ENCODE data around the gene CPVL.

Gene CPVL

GRCh38 chr7:29007127-29007526 lies 139.2 kb downstream of the CPVL start:
- DNase-seq: no peak

- DNase-seq: no peak
Observed at GRCh38 chr7:29005829-29006228, 140.5 kb downstream of the CPVL start.

- no peak for DNase-seq
Observed at GRCh38 chr7:29005406-29005805, 140.9 kb downstream of the CPVL start.

DNA sequence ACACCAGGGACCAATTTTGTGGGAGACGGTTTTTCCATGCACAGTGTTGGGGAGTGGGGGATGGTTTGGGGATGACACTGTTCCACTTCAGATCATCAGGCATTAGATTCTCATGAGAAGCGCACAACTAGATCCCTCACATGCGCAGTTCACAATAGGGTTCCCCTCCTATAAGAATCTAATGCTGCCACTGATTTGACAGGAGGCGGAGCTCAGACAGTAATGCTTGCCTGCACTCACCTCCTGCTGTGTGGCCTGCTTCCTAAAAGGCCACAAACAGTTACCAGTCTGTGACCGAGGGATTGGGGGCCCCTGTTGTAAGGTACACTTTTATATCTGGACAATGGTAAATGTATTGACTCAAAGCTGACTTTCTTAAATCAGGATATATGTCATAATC lies 142.6 kb downstream of the CPVL start:
- DNase-seq: no peak

- no peak for DNase-seq
Observed at GRCh38 chr7:29000717-29001076, 145.6 kb downstream of the CPVL start.

GRCh38 chr7:28999895-29000716 lies 146.2 kb downstream of the CPVL start:
- no peak for DNase-seq

DNA sequence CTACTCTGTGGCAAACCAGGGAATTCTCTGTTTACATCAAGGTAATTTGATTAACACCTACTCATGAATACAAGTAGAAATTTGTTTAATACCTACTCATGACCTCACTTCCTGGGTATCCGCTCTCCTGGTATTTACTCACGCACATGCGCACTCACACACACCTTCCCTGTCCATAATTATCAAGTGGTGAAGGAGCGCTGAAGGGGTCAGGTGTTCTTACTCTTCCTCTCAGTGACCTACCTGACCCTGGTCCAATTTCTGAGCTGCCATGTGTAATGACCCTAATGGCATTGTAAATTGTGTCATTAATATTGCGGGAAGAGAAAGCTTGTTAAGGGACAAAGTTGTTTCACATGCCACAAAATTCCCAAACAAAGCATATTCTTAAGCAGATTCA lies 146.9 kb downstream of the CPVL start:
- no peak for DNase-seq

- DNase-seq: no peak
Observed at GRCh38 chr7:28998105-28998504, 148.2 kb downstream of the CPVL start.

- no peak for DNase-seq
Observed at GRCh38 chr7:28996836-28997235, 149.5 kb downstream of the CPVL start.

DNA sequence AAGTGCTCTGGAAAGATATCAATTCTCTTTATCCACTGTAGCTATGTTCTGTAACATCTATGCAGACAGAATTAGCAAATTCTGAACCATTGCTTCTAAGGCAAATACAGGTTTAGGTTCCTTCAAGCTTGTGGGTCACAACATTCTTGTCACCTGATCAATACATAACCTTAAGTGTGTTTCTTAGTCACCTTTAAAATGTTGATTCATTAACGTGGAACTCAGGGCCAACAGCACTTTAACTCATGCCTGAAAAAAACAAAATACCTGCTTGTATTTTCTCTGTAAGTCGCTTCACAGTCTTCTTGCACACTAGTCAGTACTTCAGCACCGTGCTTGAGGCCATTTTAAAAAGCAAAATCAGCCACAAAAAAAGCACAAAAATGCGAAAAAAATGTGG lies 153.0 kb downstream of the CPVL start:
- DNase-seq: no peak

GRCh38 chr7:28992798-28993197 lies 153.5 kb downstream of the CPVL start:
- DNase-seq: no peak

DNA sequence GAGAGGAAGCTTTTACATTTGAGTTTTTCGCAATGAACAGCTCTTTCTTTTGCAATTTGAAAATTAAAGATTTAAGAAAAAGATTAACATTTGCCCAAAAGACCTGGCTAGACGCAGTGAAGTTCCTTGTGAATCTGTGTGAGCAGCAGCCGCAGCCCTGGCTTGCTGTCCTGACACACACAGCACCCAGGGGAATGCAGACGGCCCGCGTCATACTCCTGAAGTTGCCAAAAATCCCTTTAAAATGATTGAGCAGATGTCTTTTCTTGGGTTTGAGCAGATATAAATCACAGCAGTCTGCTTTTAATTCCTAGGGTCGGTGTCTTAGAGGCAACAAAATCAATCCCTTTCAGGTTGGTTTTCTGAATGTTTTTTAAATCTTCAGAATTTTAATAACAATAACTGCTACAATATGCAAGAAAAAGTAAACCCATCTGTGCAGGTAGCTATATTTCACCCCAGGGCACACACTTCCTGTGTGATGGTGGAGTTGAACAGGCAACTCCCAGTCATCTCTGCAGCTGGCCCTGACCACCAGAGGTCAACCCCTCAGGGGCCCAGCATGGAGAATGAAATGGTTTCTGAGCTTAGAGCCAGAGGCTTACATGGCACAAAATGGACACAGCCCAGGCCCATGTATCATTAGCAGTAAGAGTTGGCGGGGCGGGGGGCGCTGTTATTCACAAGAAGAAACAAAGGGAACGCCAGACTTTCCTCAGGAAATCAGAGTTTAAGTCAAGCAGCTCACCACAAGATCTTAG lies 156.0 kb downstream of the CPVL start:
- DNase-seq: no peak

- DNase-seq: no peak
Observed at GRCh38 chr7:28989211-28989980, 156.9 kb downstream of the CPVL start.

DNA sequence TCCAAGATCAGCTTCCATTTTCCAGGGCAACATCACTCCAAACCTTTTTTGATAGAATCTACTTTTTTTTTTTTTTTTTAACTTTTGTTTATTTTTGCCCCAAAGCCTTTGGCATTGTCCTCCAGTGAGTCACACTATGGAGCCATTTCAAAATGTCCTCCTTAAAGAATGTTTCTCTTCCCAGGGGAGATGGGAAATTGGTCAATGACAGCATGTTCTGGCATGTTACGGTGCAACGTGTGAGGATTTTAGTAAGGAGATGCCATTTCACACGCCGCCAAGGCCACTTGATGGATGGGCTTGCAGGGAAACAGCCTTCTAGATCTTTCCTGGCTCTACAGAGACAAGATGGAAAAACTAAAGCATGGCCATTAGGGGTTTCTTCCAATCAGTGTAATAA lies 157.5 kb downstream of the CPVL start:
- DNase-seq: no peak

- DNase-seq: no peak
Observed at GRCh38 chr7:28988091-28988490, 158.2 kb downstream of the CPVL start.

- DNase-seq: no peak
Observed at GRCh38 chr7:28986765-28987110, 159.6 kb downstream of the CPVL start.

- DNase-seq: peak in 1 of 56 donors; percentile 17
Observed at GRCh38 chr7:28986028-28986764, 160.1 kb downstream of the CPVL start.

- DNase-seq: peak in 25 of 56 donors; percentile 0 to 69 (median 28)
Observed at GRCh38 chr7:28984631-28985030, 161.7 kb downstream of the CPVL start.

GRCh38 chr7:28984217-28984616 lies 162.1 kb downstream of the CPVL start:
- no peak for DNase-seq

GRCh38 chr7:28983396-28984190 lies 162.7 kb downstream of the CPVL start:
- no peak for DNase-seq

DNA sequence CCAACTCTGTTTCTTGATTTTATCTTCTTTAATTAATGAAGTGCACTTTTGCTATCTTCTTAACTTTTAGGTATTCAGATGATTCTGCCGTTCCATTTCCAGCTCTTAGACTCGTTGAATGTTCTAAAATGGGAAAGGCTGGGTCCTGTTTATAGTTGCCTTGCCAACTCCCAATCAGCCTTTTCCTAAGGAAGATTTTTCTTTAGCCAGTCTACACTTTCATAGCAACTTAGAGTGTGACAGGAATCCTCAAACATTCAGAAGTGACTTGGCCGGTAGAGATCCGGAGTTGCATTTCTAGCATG lies 165.2 kb downstream of the CPVL start:
- DNase-seq: peak in 3 of 56 donors; percentile 16 to 30 (median 21)
